ENCODE measurements around the gene DLK1. TPM values are rescaled to one million over a fixed set of nuclear protein-coding genes. Genes with fewer than 3 reads are reported as not detected.

Gene DLK1
- total and polyA plus RNA-seq, 2 of the 13 experiments (the other 11 are each of a cell fraction or from before 2014, with no cell fraction given), result 95.5 to 312 TPM

DNA sequence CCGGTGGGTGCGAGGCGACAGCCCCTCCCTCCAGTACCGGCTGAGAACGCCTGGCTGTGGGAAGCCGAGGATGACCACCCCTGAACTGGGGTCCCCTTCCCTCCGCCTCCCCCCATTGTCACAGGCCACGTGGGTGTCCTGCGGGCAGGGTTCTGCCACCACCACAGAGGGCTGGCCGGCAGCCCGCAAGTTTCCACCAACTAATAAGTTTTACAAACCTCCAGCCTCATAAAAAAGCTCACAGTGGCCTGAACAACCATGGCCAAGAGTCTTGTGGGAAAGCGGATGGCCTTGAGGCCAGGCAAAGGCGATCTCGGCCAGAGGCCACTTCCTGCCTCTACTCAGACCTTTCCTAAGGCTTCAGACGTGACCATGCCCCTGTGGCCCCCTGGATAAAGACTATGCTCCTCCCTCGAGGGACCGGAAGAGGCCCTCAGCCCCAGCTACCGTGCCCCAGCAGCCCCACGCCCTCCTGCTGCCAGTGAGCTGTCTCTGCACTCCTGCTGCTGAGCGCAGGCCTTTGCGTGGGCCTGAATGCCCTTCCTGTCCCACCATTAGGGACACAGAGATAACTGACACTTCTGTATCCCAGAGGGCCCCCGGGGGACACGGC, 46.1 kb upstream of the DLK1 start (continued):
- TF ChIP-seq, protein P1, sequence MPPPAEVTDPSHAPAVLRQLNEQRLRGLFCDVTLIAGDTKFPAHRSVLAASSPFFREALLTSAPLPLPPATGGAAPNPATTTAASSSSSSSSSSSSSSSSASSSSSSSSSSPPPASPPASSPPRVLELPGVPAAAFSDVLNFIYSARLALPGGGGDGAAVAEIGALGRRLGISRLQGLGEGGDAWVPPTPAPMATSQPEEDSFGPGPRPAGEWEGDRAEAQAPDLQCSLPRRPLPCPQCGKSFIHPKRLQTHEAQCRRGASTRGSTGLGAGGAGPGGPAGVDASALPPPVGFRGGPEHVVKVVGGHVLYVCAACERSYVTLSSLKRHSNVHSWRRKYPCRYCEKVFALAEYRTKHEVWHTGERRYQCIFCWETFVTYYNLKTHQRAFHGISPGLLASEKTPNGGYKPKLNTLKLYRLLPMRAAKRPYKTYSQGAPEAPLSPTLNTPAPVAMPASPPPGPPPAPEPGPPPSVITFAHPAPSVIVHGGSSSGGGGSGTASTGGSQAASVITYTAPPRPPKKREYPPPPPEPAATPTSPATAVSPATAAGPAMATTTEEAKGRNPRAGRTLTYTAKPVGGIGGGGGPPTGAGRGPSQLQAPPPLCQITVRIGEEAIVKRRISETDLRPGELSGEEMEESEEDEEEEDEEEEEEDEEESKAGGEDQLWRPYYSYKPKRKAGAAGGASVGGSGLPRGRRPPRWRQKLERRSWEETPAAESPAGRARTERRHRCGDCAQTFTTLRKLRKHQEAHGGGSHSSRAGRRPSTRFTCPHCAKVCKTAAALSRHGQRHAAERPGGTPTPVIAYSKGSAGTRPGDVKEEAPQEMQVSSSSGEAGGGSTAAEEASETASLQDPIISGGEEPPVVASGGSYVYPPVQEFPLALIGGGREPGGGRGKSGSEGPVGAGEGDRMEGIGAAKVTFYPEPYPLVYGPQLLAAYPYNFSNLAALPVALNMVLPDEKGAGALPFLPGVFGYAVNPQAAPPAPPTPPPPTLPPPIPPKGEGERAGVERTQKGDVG (CRISPR knock-in tag; IDR thresholded peaks at IDR 0.05; ENCODE audit: borderline replicate concordance), result peak; percentile 58; the same call in 1 of the 2 replicates
- TF ChIP-seq TCF12 (IDR thresholded peaks at IDR 0.05) (no peak), TCF12 (CRISPR knock-in tag; IDR thresholded peaks at IDR 0.05) (0 out of 2 replicates have a peak, but pooled peaks have one; percentile 27), STAG1 (CRISPR knock-in tag; IDR thresholded peaks at IDR 0.05) (no peak), TAF1 (CRISPR knock-in tag; IDR thresholded peaks at IDR 0.05) (0 out of 2 replicates have a peak, but pooled peaks have one; percentile 1), ZNF619 (CRISPR knock-in tag; IDR thresholded peaks at IDR 0.05) (peak; percentile 64; the same call in 1 of the 2 replicates), JUNB (CRISPR knock-in tag; IDR thresholded peaks at IDR 0.05; ENCODE audit: borderline replicate concordance) (no peak), ZNF879 (CRISPR knock-in tag; IDR thresholded peaks at IDR 0.05) (0 out of 2 replicates have a peak, but pooled peaks have one; percentile 42), SALL1 (CRISPR knock-in tag; IDR thresholded peaks at IDR 0.05) (peak; percentile 73), POGZ (CRISPR knock-in tag; IDR thresholded peaks at IDR 0.05) (0 out of 2 replicates have a peak, but pooled peaks have one; percentile 28), RXRA (CRISPR knock-in tag; IDR thresholded peaks at IDR 0.05) (no peak), SNAI1 (CRISPR knock-in tag; IDR thresholded peaks at IDR 0.05; ENCODE audit: borderline replicate concordance) (no peak)
- TF ChIP-seq, protein P2, sequence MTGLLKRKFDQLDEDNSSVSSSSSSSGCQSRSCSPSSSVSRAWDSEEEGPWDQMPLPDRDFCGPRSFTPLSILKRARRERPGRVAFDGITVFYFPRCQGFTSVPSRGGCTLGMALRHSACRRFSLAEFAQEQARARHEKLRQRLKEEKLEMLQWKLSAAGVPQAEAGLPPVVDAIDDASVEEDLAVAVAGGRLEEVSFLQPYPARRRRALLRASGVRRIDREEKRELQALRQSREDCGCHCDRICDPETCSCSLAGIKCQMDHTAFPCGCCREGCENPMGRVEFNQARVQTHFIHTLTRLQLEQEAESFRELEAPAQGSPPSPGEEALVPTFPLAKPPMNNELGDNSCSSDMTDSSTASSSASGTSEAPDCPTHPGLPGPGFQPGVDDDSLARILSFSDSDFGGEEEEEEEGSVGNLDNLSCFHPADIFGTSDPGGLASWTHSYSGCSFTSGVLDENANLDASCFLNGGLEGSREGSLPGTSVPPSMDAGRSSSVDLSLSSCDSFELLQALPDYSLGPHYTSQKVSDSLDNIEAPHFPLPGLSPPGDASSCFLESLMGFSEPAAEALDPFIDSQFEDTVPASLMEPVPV (CRISPR knock-in tag; IDR thresholded peaks at IDR 0.05), result no peak
- TF ChIP-seq, protein P3, sequence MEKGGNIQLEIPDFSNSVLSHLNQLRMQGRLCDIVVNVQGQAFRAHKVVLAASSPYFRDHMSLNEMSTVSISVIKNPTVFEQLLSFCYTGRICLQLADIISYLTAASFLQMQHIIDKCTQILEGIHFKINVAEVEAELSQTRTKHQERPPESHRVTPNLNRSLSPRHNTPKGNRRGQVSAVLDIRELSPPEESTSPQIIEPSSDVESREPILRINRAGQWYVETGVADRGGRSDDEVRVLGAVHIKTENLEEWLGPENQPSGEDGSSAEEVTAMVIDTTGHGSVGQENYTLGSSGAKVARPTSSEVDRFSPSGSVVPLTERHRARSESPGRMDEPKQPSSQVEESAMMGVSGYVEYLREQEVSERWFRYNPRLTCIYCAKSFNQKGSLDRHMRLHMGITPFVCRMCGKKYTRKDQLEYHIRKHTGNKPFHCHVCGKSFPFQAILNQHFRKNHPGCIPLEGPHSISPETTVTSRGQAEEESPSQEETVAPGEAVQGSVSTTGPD (CRISPR knock-in tag; IDR thresholded peaks at IDR 0.05), result no peak
- TF ChIP-seq, protein P4, sequence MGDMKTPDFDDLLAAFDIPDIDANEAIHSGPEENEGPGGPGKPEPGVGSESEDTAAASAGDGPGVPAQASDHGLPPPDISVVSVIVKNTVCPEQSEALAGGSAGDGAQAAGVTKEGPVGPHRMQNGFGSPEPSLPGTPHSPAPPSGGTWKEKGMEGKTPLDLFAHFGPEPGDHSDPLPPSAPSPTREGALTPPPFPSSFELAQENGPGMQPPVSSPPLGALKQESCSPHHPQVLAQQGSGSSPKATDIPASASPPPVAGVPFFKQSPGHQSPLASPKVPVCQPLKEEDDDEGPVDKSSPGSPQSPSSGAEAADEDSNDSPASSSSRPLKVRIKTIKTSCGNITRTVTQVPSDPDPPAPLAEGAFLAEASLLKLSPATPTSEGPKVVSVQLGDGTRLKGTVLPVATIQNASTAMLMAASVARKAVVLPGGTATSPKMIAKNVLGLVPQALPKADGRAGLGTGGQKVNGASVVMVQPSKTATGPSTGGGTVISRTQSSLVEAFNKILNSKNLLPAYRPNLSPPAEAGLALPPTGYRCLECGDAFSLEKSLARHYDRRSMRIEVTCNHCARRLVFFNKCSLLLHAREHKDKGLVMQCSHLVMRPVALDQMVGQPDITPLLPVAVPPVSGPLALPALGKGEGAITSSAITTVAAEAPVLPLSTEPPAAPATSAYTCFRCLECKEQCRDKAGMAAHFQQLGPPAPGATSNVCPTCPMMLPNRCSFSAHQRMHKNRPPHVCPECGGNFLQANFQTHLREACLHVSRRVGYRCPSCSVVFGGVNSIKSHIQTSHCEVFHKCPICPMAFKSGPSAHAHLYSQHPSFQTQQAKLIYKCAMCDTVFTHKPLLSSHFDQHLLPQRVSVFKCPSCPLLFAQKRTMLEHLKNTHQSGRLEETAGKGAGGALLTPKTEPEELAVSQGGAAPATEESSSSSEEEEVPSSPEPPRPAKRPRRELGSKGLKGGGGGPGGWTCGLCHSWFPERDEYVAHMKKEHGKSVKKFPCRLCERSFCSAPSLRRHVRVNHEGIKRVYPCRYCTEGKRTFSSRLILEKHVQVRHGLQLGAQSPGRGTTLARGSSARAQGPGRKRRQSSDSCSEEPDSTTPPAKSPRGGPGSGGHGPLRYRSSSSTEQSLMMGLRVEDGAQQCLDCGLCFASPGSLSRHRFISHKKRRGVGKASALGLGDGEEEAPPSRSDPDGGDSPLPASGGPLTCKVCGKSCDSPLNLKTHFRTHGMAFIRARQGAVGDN (CRISPR knock-in tag; IDR thresholded peaks at IDR 0.05), result peak; percentile 92
- TF ChIP-seq, protein P5, sequence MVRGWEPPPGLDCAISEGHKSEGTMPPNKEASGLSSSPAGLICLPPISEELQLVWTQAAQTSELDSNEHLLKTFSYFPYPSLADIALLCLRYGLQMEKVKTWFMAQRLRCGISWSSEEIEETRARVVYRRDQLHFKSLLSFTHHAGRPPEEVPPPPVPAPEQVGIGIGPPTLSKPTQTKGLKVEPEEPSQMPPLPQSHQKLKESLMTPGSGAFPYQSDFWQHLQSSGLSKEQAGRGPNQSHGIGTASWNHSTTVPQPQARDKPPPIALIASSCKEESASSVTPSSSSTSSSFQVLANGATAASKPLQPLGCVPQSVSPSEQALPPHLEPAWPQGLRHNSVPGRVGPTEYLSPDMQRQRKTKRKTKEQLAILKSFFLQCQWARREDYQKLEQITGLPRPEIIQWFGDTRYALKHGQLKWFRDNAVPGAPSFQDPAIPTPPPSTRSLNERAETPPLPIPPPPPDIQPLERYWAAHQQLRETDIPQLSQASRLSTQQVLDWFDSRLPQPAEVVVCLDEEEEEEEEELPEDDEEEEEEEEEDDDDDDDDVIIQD (CRISPR knock-in tag; IDR thresholded peaks at IDR 0.05; ENCODE audit: low read depth), result no peak
